ENCODE measurements around the gene DAB1. TPM values are rescaled to one million over a fixed set of nuclear protein-coding genes. Genes with fewer than 3 reads are reported as not detected.
A peak's percentile ranks its signal among the peaks of the same experiment; 100 is the strongest.

The DAB1 gene
- total and polyA plus RNA-seq, 2 of the 8 experiments (the other 6 are each of a cell fraction or from before 2014, with no cell fraction given), result 4.4 to 11.8 TPM

DNA sequence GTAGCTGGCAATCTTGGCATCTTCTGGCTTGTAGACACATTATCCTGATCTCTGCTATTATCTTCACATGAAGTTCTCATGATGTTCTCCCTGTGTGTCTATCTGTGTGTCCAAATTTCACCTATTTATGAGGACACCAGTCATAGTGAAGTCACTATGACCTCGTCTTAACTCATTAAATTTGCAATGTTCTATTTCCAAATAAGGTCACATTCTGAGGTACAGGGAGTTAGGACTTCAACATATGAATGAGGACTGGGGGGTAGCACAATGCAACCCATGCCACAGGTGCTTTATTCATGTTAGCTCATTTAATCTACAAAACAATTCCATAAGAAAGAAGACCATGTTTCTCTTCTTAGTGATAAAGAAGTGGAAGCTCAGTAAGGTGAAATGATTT is 251.8 kb downstream of the DAB1 start:
- H3K27me3 ChIP-seq (replicated peaks in 1 of 4; ENCODE audit: control insufficient read depth in 3 of 4, extremely low read depth in 1 of 4, insufficient read depth in 3 of 4, low read length in 3 of 4), result no peaks in the 10 kb centered on the region
- FAIRE-seq (no peak), DNase-seq (ENCODE audit: low read depth in 1 of 2, low spot score in 2 of 2) (no peak)
- no peak overlapping the region for H2AK5ac ChIP-seq (ENCODE audit: low read depth, low read length)
- TF ChIP-seq CREB1 (IDR thresholded peaks at IDR 0.05) (peak; percentile 69), JUN (IDR thresholded peaks at IDR 0.05; ENCODE audit: low read depth, low read length) (no peak), SRF (IDR thresholded peaks at IDR 0.05; ENCODE audit: low read depth, low read length) (peak; percentile 73; the same call in 1 of the 2 replicates), BCL11A (IDR thresholded peaks at IDR 0.05; ENCODE audit: low read depth in 2 of 2, low read length in 2 of 2) (no peak)
- no peaks in the 10 kb centered on the region for H3K23me2 ChIP-seq (ENCODE audit: low read depth, low read length)
- no peak overlapping the region for H3K27ac ChIP-seq (ENCODE audit: low read depth, low read length)
- H2BK20ac ChIP-seq (ENCODE audit: low read length), result no peak overlapping the region
- no peaks in the 10 kb centered on the region for H4K20me1 ChIP-seq (replicated peaks in 1 of 2; ENCODE audit: control insufficient read depth in 1 of 2, insufficient read depth in 2 of 2, low read length in 2 of 2)
- H3K4me2 ChIP-seq (ENCODE audit: insufficient read depth in 1 of 2, low read depth in 2 of 2, low read length in 2 of 2), result no peak overlapping the region
- H4K8ac ChIP-seq (ENCODE audit: extremely low read depth, insufficient read depth, low read length), result no peak overlapping the region
- H3K4me1 ChIP-seq (replicated peaks in 1 of 4; ENCODE audit: control insufficient read depth in 3 of 4, insufficient read depth in 4 of 4, low read length in 3 of 4), result peaks cover 0 to 11% (median 8%) of the 10 kb centered on the region in 4 experiments; a peak in 5 of 7 replicates
- no peak overlapping the region for H4K91ac ChIP-seq (replicated peaks; ENCODE audit: insufficient read length, low read length)
- no peaks in the 10 kb centered on the region for H3K79me2 ChIP-seq (ENCODE audit: control insufficient read depth in 1 of 2, insufficient read depth in 2 of 2, low read length in 2 of 2)
- no peak overlapping the region for H3K4me3 ChIP-seq (ENCODE audit: extremely low read depth in 1 of 4, insufficient read depth in 2 of 4, low read depth in 3 of 4, low read length in 4 of 4)
- H3K14ac ChIP-seq (ENCODE audit: insufficient read length), result no peak overlapping the region
- no peak overlapping the region for H3K18ac ChIP-seq (ENCODE audit: extremely low read depth, low read length)
- no peak overlapping the region for H2BK120ac ChIP-seq (replicated peaks; ENCODE audit: low read depth, low read length)
- H2BK5ac ChIP-seq (ENCODE audit: low read depth, low read length), result no peak overlapping the region
- H2AFZ ChIP-seq (ENCODE audit: low read length), result no peak overlapping the region
- 78% methylated on average over 1 of the region's 1 CpG; no CpG with 5 or more reads in 1 of the 2 experiments for WGBS, 2 experiments (ENCODE audit: extremely low coverage in 1 of 2, insufficient coverage in 1 of 2, insufficient read length in 1 of 2, insufficient replicate concordance in 2 of 2, low coverage in 1 of 2, low lambda C conversion rate in 2 of 2, missing lambda C conversion rate in 1 of 2)
- no peak overlapping the region for H3K56ac ChIP-seq (replicated peaks; ENCODE audit: insufficient read length, low read depth, low read length)
- peaks cover 0 to 2% (median 0%) of the 10 kb centered on the region in 4 experiments; a peak in 1 of 8 replicates for H3K36me3 ChIP-seq (ENCODE audit: control insufficient read depth in 2 of 4, insufficient read depth in 4 of 4, low read length in 3 of 4)
- peaks cover 5 to 8% of the 10 kb centered on the region in 2 experiments; a peak in 1 of 4 replicates for H3K9me3 ChIP-seq (ENCODE audit: insufficient read depth in 2 of 2, low read depth in 1 of 2, low read length in 1 of 2)
- POLR2A ChIA-PET (ENCODE audit: partially characterized antibody), result no interaction called here
- H3K4ac ChIP-seq (replicated peaks; ENCODE audit: insufficient read length, low read depth, low read length), result no peak overlapping the region
- H3K9ac ChIP-seq (replicated peaks in 1 of 4; ENCODE audit: extremely low read depth in 1 of 4, low read depth in 3 of 4, low read length in 3 of 4), result no peak overlapping the region
- CTCF ChIA-PET (ENCODE audit: partially characterized antibody), result interaction anchor here (1.3 kb wide), 2 partner anchors 91 to 98 kb away, joined by 3 to 4 read pairs; no protein-coding TSS in a partner anchor
- H4K5ac ChIP-seq (ENCODE audit: insufficient read length, low read depth, low read length), result no peak overlapping the region
- H2BK12ac ChIP-seq (ENCODE audit: low read depth, low read length), result no peak overlapping the region
- no peaks in the 10 kb centered on the region for H3K79me1 ChIP-seq (ENCODE audit: low read depth, low read length)
- no peak overlapping the region for H3K23ac ChIP-seq (ENCODE audit: insufficient read length)
- no peak overlapping the region for H2BK15ac ChIP-seq (ENCODE audit: low read length)

Data from H1 (cell line).